ENCODE data around the gene DLEC1.

Gene DLEC1

GRCh38 chr3:38165722-38166387, 126.8 kb downstream of the DLEC1 start:
- Mint-ChIP-seq H3K4me1 (peaks cover 61% of the 10 kb centered on the region), H3K27me3 (no peaks in the 10 kb centered on the region), H3K36me3 (ENCODE audit: low read depth) (peaks cover 15% of the 10 kb centered on the region), H3K9me3 (no peaks in the 10 kb centered on the region), H3K4me3 (peak overlapping the region; percentile 97), H3K27ac (peak overlapping the region; percentile 99)
- no peak for DNase-seq
- no peak for ATAC-seq

- Mint-ChIP-seq H3K4me1 (peaks cover 76% of the 10 kb centered on the region), H3K9me3 (no peaks in the 10 kb centered on the region), H3K27me3 (no peaks in the 10 kb centered on the region), H3K36me3 (ENCODE audit: low read depth) (peaks cover 15% of the 10 kb centered on the region), H3K4me3 (peak overlapping the region; percentile 97), H3K27ac (no peak overlapping the region)
- DNase-seq (no peak), ATAC-seq (no peak)
Observed at GRCh38 chr3:38167591-38167990, 128.6 kb downstream of the DLEC1 start.

GRCh38 chr3:38168151-38169026, 129.4 kb downstream of the DLEC1 start:
- ATAC-seq, result no peak
- DNase-seq, result no peak
- H3K9me3 Mint-ChIP-seq, result no peaks in the 10 kb centered on the region
- peak overlapping the region; percentile 82 for H3K27ac Mint-ChIP-seq
- no peaks in the 10 kb centered on the region for H3K27me3 Mint-ChIP-seq
- peak overlapping the region; percentile 97 for H3K4me3 Mint-ChIP-seq
- peaks cover 83% of the 10 kb centered on the region for H3K4me1 Mint-ChIP-seq
- H3K36me3 Mint-ChIP-seq (ENCODE audit: low read depth), result peaks cover 15% of the 10 kb centered on the region

GRCh38 chr3:38169027-38169317, 130.0 kb downstream of the DLEC1 start:
- peak overlapping the region; percentile 82 for H3K27ac Mint-ChIP-seq
- DNase-seq (no peak), ATAC-seq (no peak)
- no peaks in the 10 kb centered on the region for H3K27me3 Mint-ChIP-seq
- H3K4me3 Mint-ChIP-seq, result peak overlapping the region; percentile 97
- H3K4me1 Mint-ChIP-seq, result peaks cover 83% of the 10 kb centered on the region
- H3K36me3 Mint-ChIP-seq (ENCODE audit: low read depth), result peaks cover 15% of the 10 kb centered on the region
- no peaks in the 10 kb centered on the region for H3K9me3 Mint-ChIP-seq

GRCh38 chr3:38170722-38171121, 131.7 kb downstream of the DLEC1 start:
- no peak for ATAC-seq
- peaks cover 90% of the 10 kb centered on the region for H3K4me1 Mint-ChIP-seq
- no peak for DNase-seq
- no peak overlapping the region for H3K27ac Mint-ChIP-seq
- no peaks in the 10 kb centered on the region for H3K27me3 Mint-ChIP-seq
- H3K9me3 Mint-ChIP-seq, result no peaks in the 10 kb centered on the region
- H3K36me3 Mint-ChIP-seq (ENCODE audit: low read depth), result peaks cover 17% of the 10 kb centered on the region
- H3K4me3 Mint-ChIP-seq, result no peak overlapping the region

GRCh38 chr3:38171622-38172021, 132.6 kb downstream of the DLEC1 start:
- Mint-ChIP-seq H3K4me1 (peaks cover 90% of the 10 kb centered on the region), H3K36me3 (ENCODE audit: low read depth) (peaks cover 13% of the 10 kb centered on the region), H3K27me3 (no peaks in the 10 kb centered on the region), H3K4me3 (no peak overlapping the region), H3K9me3 (no peaks in the 10 kb centered on the region), H3K27ac (no peak overlapping the region)
- DNase-seq (no peak), ATAC-seq (no peak)

All from activated naive CD8-positive, alpha-beta T cell treated with anti-CD3 and anti-CD28 coated beads, Interleukin-2, amount 50 U/mL, for 24 hours (primary cell).